ENCODE data around the gene ARL2BP. TPM values are rescaled to one million over a fixed set of nuclear protein-coding genes. Genes with fewer than 3 reads are reported as not detected.

ARL2BP gene
- total and polyA plus RNA-seq, 2 of the 13 experiments (the other 11 are each of a cell fraction or from before 2014, with no cell fraction given), result 64.3 to 67.6 TPM

- TF ChIP-seq HINFP (CRISPR knock-in tag; IDR thresholded peaks at IDR 0.05; ENCODE audit: low read depth) (no peak; the same call in 1 of the 2 replicates), ZNF574 (CRISPR knock-in tag; IDR thresholded peaks at IDR 0.05) (peak; percentile 60), ZIK1 (CRISPR knock-in tag; IDR thresholded peaks at IDR 0.05; ENCODE audit: borderline replicate concordance, low read depth) (no peak), ZSCAN31 (CRISPR knock-in tag; IDR thresholded peaks at IDR 0.05; ENCODE audit: low read depth) (peak; percentile 23), ZNF572 (CRISPR knock-in tag; IDR thresholded peaks at IDR 0.05) (peak; percentile 74; the same call in 1 of the 2 replicates), RFXAP (CRISPR knock-in tag; IDR thresholded peaks at IDR 0.05; ENCODE audit: borderline replicate concordance) (peak; percentile 93), CC2D1A (CRISPR knock-in tag; IDR thresholded peaks at IDR 0.05) (no peak), ZNF235 (CRISPR knock-in tag; IDR thresholded peaks at IDR 0.05; ENCODE audit: borderline replicate concordance) (peak; percentile 54; the same call in 1 of the 2 replicates), MIXL1 (CRISPR knock-in tag; IDR thresholded peaks at IDR 0.05) (peak; percentile 89), DPF2 (CRISPR knock-in tag; IDR thresholded peaks at IDR 0.05; ENCODE audit: borderline replicate concordance, low read depth) (no peak), HHEX (CRISPR knock-in tag; IDR thresholded peaks at IDR 0.05) (no peak), RNF2 (conservative IDR thresholded peaks at IDR 0.05; ENCODE audit: low read depth) (no peak; the same call in 1 of the 2 replicates), FOXA1 (IDR thresholded peaks at IDR 0.05) (no peak), FOXA1 (CRISPR knock-in tag; IDR thresholded peaks at IDR 0.05) (peak; percentile 50), ZNF503 (CRISPR knock-in tag; IDR thresholded peaks at IDR 0.05) (peak; percentile 64), ZNF326 (CRISPR knock-in tag; IDR thresholded peaks at IDR 0.05; ENCODE audit: borderline replicate concordance) (no peak), MAFG (CRISPR knock-in tag; IDR thresholded peaks at IDR 0.05) (no peak), CREM (IDR thresholded peaks at IDR 0.05) (no peak; the same call in 1 of the 2 replicates), CREM (CRISPR knock-in tag; IDR thresholded peaks at IDR 0.05) (no peak), ZNF441 (CRISPR knock-in tag; IDR thresholded peaks at IDR 0.05; ENCODE audit: borderline replicate concordance) (no peak; the same call in 1 of the 2 replicates), PRPF4 (IDR thresholded peaks at IDR 0.05; ENCODE audit: low read depth, low read length, poor library complexity, severe bottlenecking) (no peak), SAFB2 (CRISPR knock-in tag; IDR thresholded peaks at IDR 0.05; ENCODE audit: borderline replicate concordance, low read depth) (no peak), GFI1 (CRISPR knock-in tag; IDR thresholded peaks at IDR 0.05; ENCODE audit: borderline replicate concordance) (peak; percentile 77; the same call in 1 of the 2 replicates), ZNF260 (CRISPR knock-in tag; IDR thresholded peaks at IDR 0.05; ENCODE audit: borderline replicate concordance, low read depth) (0 out of 2 replicates have a peak, but pooled peaks have one; percentile 61), KMT2A (CRISPR knock-in tag; IDR thresholded peaks at IDR 0.05) (peak; percentile 29), KAT7 (CRISPR knock-in tag; IDR thresholded peaks at IDR 0.05; ENCODE audit: borderline replicate concordance) (no peak; the same call in 1 of the 2 replicates)
Observed at GRCh38 chr16:57299719-57300386, 54.8 kb downstream of the ARL2BP start (continued).
